Karpas-422 (cell line): Measurements from ENCODE around the gene PSMB7. TPM values are rescaled to one million over a fixed set of nuclear protein-coding genes. Genes with fewer than 3 reads are reported as not detected.

Source experiments
- DNase-seq: peaks from one replicate; pipeline ENCODE4 v3.0.0-alpha.2; 2015
- H2AFZ ChIP-seq: fragments of 200-600 bp; sonication (generic); 2 replicates; pipeline ENCODE4 v1.6.1; 2014; ENCODE audit warnings: antibody characterized with exemption, low read length, mixed read lengths
- H3K27ac ChIP-seq: fragments of 200-600 bp; sonication (generic); 2 replicates; pipeline ENCODE4 v1.5.1; 2014; ENCODE audit warnings: mild to moderate bottlenecking, low read length, moderate library complexity
- H3K27me3 ChIP-seq: fragments of 200-600 bp; sonication (generic); 2 replicates; pipeline ENCODE4 v1.6.1; 2014; ENCODE audit warnings: low read length, mixed read lengths
- H3K36me3 ChIP-seq: fragments of 200-600 bp; sonication (generic); 2 replicates; pipeline ENCODE4 v1.6.1; 2014; ENCODE audit warnings: low read length, mixed read lengths; ENCODE audit not compliant: insufficient read depth
- H3K4me1 ChIP-seq: fragments of 200-600 bp; sonication (generic); 2 replicates; pipeline ENCODE4 v1.6.1; 2014; ENCODE audit warnings: mild to moderate bottlenecking, low read length, mixed read lengths
- H3K4me2 ChIP-seq: fragments of 200-600 bp; sonication (generic); 2 replicates; pipeline ENCODE4 v1.6.1; 2014; ENCODE audit warnings: low read length, low read depth, mild to moderate bottlenecking; ENCODE audit not compliant: poor library complexity, severe bottlenecking
- H3K4me3 ChIP-seq: fragments of 200-600 bp; sonication (generic); 2 replicates; pipeline ENCODE4 v1.5.1; 2014; ENCODE audit warnings: mild to moderate bottlenecking, antibody characterized with exemption, low read length, mixed read lengths
- H3K79me2 ChIP-seq: fragments of 200-600 bp; sonication (generic); 2 replicates; pipeline ENCODE4 v1.6.1; 2014; ENCODE audit warnings: mild to moderate bottlenecking, low read length, mixed read lengths
- H3K9ac ChIP-seq: fragments of 200-600 bp; sonication (generic); 2 replicates; pipeline ENCODE4 v1.6.0; 2014; ENCODE audit warnings: low read length
- H3K9me2 ChIP-seq: fragments of 200-600 bp; sonication (generic), shearing (Covaris generic); replicated peaks from 2 replicates; pipeline ENCODE4 v1.6.0; 2014; ENCODE audit warnings: mild to moderate bottlenecking, low read length, moderate library complexity; ENCODE audit not compliant: insufficient read depth
- H3K9me3 ChIP-seq: fragments of 300-700, 200-600 bp; sonication (generic); 2 replicates; pipeline ENCODE4 v1.6.1; 2014; ENCODE audit warnings: low read length, mixed read lengths
- H4K20me1 ChIP-seq: fragments of 200-600 bp; sonication (generic); 2 replicates; pipeline ENCODE4 v1.6.1; 2014; ENCODE audit warnings: mild to moderate bottlenecking, antibody characterized with exemption, low read length, low read depth; ENCODE audit not compliant: insufficient read depth
- total RNA-seq: library from RNA; depleted of rRNA; stranded (reverse); fragments of >200 nt; shearing (Covaris generic); gene quantifications from 2 replicates; pipeline ENCODE4 v1.2.3, GENCODE V29; 2014; ENCODE audit warnings: low replicate concordance

PSMB7 gene
- total RNA-seq, 1 experiment from 2014 or later = 119 TPM

DNA sequence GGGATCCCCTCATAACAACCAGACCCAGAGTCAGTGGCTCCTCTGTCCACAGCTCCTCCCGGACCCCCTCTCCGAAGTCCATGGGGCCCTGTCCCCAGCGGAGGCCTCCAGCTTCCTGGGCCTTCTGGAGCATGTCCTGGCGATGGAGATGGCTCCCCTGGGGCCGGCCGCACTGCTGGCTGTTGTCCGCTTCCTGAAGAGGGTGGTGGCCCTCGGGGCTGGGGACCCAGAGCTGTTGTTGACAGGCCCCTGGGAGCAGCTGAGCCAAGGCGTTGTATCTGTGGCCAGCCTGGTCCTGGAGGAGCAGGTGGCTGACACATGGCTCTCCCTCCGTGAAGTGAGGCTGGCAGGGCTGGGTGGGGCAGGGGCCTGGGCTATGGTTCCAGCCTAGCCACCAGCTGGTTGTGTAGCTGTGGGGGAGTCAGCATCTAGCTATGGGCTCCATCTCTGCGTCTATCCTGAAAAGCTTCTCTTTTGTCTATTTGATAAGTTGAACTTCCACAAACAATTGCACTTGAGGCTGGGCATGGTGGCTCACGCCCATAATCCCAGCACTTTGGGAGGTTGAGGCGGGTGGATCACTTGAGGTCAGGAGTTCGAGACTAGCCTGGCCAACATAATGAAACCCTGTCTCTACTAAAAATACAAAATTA, 39.7 kb upstream of the PSMB7 start:
- Histone ChIP-seq H3K4me2 (no peak overlapping the region), H3K27me3 (no peaks in the 10 kb centered on the region), H3K4me3 (no peak overlapping the region), H3K9me3 (no peaks in the 10 kb centered on the region), H4K20me1 (no peaks in the 10 kb centered on the region), H3K36me3 (no peaks in the 10 kb centered on the region), H3K4me1 (no peaks in the 10 kb centered on the region), H3K9ac (no peak overlapping the region), H3K79me2 (no peaks in the 10 kb centered on the region), H3K9me2 (no peaks in the 10 kb centered on the region), H3K27ac (no peak overlapping the region), H2AFZ (no peak overlapping the region)
- no peak for DNase-seq

GRCh38 chr9:124454296-124454695, 39.1 kb upstream of the PSMB7 start:
- no peak overlapping the region for H3K4me3 ChIP-seq
- no peaks in the 10 kb centered on the region for H3K9me3 ChIP-seq
- H4K20me1 ChIP-seq = no peaks in the 10 kb centered on the region
- H3K36me3 ChIP-seq = no peaks in the 10 kb centered on the region
- no peak overlapping the region for H3K9ac ChIP-seq
- no peak overlapping the region for H3K27ac ChIP-seq
- no peaks in the 10 kb centered on the region for H3K27me3 ChIP-seq
- H3K79me2 ChIP-seq = no peaks in the 10 kb centered on the region
- DNase-seq = no peak
- H3K4me1 ChIP-seq = no peaks in the 10 kb centered on the region
- H3K9me2 ChIP-seq = no peaks in the 10 kb centered on the region
- no peak overlapping the region for H3K4me2 ChIP-seq
- no peak overlapping the region for H2AFZ ChIP-seq

GRCh38 chr9:124453586-124454191, 38.4 kb upstream of the PSMB7 start:
- DNase-seq = no peak
- H3K9ac ChIP-seq = no peak overlapping the region
- H4K20me1 ChIP-seq = no peaks in the 10 kb centered on the region
- no peaks in the 10 kb centered on the region for H3K27me3 ChIP-seq
- no peaks in the 10 kb centered on the region for H3K9me2 ChIP-seq
- no peaks in the 10 kb centered on the region for H3K36me3 ChIP-seq
- no peak overlapping the region for H2AFZ ChIP-seq
- no peaks in the 10 kb centered on the region for H3K9me3 ChIP-seq
- no peak overlapping the region for H3K27ac ChIP-seq
- H3K4me3 ChIP-seq = no peak overlapping the region
- H3K79me2 ChIP-seq = no peaks in the 10 kb centered on the region
- no peaks in the 10 kb centered on the region for H3K4me1 ChIP-seq
- no peak overlapping the region for H3K4me2 ChIP-seq

DNA sequence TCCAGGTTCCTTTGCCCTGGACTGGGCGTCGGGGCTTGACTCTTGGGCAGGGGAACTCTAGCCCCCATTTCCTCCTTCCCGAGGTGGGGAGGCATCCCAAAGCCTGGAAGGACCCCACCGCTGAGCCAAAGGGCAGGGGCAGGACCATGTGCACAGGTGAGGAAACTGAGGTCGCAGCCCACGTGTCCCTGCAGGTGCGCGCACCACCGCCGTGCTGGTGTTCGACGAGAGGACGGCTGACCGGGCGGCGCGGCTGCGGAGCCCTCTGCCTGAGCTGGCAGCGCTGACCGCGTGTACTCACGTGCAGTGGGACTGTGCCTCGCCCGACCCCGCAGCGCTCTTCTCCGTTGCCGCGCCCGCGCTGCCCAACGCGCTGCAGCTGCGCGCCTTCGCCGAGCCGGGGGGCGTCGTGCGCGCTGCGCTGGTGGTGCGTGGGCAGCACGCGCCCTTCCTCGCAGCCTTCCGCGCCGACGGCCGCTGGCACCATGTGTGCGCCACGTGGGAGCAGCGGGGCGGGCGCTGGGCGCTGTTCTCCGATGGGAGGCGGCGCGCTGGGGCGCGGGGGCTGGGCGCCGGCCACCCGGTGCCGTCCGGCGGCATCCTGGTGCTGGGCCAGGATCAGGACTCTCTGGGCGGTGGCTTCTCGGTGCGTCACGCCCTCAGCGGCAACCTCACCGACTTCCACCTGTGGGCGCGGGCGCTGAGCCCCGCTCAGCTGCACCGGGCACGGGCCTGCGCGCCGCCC, 37.8 kb upstream of the PSMB7 start:
- H3K4me2 ChIP-seq = no peak overlapping the region
- no peaks in the 10 kb centered on the region for H4K20me1 ChIP-seq
- DNase-seq = no peak
- H3K9me2 ChIP-seq = no peaks in the 10 kb centered on the region
- no peaks in the 10 kb centered on the region for H3K27me3 ChIP-seq
- H3K9me3 ChIP-seq = no peaks in the 10 kb centered on the region
- no peaks in the 10 kb centered on the region for H3K79me2 ChIP-seq
- no peaks in the 10 kb centered on the region for H3K4me1 ChIP-seq
- no peak overlapping the region for H3K4me3 ChIP-seq
- no peak overlapping the region for H2AFZ ChIP-seq
- H3K27ac ChIP-seq = no peak overlapping the region
- H3K36me3 ChIP-seq = no peaks in the 10 kb centered on the region
- no peak overlapping the region for H3K9ac ChIP-seq

DNA sequence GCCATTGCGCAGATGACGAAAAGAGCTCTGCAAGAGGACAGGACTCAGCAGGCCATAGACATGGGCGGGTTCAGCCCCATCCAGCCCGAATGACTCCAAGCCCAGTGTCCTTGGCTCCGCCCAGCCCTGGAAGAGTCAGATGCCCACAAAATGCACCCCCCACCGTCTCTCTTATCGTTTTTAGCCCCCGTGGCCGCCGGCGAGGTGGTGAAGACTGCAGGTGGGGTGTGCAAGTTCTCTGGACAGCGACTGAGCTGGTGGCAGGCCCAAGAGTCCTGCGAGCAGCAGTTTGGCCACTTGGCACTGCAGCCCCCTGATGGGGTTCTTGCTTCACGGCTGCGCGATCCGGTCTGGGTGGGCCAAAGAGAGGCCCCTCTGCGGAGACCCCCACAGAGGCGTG, 37.1 kb upstream of the PSMB7 start:
- H3K9me3 ChIP-seq = no peaks in the 10 kb centered on the region
- H3K9me2 ChIP-seq = no peaks in the 10 kb centered on the region
- H3K79me2 ChIP-seq = no peaks in the 10 kb centered on the region
- H3K4me3 ChIP-seq = no peak overlapping the region
- DNase-seq = no peak
- H2AFZ ChIP-seq = no peak overlapping the region
- no peak overlapping the region for H3K4me2 ChIP-seq
- H3K27ac ChIP-seq = no peak overlapping the region
- H3K36me3 ChIP-seq = no peaks in the 10 kb centered on the region
- no peaks in the 10 kb centered on the region for H4K20me1 ChIP-seq
- H3K4me1 ChIP-seq = no peaks in the 10 kb centered on the region
- H3K9ac ChIP-seq = no peak overlapping the region
- H3K27me3 ChIP-seq = no peaks in the 10 kb centered on the region

DNA sequence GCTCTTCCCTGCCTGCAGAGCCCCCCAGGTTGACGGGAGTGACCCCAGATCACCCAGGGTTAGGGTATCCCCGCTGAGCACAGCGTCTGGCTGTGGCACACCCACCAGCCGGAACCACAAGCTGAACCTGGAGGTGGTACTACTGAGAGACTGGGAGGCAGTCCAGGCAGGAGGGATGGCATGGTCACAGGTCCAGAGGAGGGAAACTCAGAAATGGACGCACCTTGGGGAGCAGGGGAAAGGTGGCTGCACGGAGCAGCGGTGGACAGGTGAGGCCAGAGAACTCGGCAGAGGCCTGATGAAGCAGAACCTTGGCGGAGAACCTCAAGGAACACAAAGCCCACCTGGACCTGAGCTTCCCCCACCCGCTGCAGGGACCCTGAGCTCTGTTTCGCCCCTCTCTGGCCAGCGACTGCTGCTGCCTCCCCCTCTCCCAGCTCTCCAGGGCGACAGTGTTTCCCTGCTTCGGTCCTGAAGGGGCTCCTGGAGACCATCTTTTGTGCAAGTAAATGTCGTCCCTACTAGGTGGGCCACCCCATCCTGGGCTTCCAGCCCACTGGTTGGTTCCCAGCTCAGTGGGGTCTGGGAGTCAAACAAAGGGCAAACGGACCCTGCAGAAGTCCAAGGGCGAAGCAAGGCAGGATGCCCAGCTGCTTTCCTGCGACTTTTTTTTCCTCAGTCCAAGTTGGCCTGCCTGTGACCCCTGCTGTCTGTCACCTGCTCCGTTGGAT, 35.9 kb upstream of the PSMB7 start:
- no peak for DNase-seq
- no peaks in the 10 kb centered on the region for H3K36me3 ChIP-seq
- no peak overlapping the region for H3K4me3 ChIP-seq
- H3K79me2 ChIP-seq = no peaks in the 10 kb centered on the region
- H2AFZ ChIP-seq = no peak overlapping the region
- no peaks in the 10 kb centered on the region for H3K4me1 ChIP-seq
- H3K9ac ChIP-seq = no peak overlapping the region
- H3K4me2 ChIP-seq = no peak overlapping the region
- H4K20me1 ChIP-seq = no peaks in the 10 kb centered on the region
- H3K27me3 ChIP-seq = no peaks in the 10 kb centered on the region
- no peaks in the 10 kb centered on the region for H3K9me3 ChIP-seq
- H3K9me2 ChIP-seq = no peaks in the 10 kb centered on the region
- H3K27ac ChIP-seq = no peak overlapping the region

DNA sequence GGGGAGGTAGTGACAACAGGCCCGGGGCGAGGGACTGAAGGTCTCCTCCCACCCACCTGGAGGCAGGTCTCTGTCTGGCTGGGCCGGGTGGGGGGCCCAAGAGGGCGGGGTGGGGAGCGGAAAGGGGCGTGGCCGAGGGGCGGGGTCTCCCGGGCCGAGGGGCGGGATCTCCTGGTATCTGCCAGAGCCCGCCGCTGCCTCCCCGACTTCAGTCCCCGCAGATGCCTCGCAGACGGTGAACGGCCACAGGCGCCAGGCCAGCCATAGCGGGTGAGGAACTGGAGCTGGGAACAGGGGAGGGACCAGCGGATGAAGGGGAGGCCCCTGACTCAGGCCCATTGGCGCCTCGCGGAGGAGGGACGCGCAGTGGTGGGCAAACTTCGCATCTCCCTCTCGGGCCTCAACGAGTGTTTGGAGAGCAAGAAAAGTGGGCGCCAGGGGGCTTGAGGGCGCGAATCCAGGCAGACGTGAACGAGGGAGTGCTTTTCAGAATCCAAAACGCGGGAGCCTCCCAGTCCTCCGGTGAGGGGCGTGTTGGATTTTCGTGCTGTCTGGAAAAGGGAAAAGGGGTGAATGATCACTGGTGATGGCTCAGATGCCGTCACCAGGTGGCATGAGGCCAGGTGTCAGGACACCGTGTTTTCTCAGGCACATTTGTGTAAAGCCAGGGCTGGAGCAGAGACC, 35.1 kb upstream of the PSMB7 start, which contains the start of gene ADGRD2:
Gene ADGRD2, plus strand, starts transcription at position 211 of the 684 bp plus-strand sequence. CDS start 1,216 bp downstream, outside the sequence.
- Histone ChIP-seq H2AFZ (no peak within 1 kb of the TSS), H3K27ac (no peak within 1 kb of the TSS), H3K79me2 (no peaks in the 10 kb centered on the region), H3K4me1 (no peaks in the 10 kb centered on the region), H3K4me3 (no peak within 1 kb of the TSS), H3K27me3 (no peaks in the 10 kb centered on the region), H3K9me2 (no peaks in the 10 kb centered on the region), H3K9ac (no peak within 1 kb of the TSS), H3K4me2 (no peak within 1 kb of the TSS), H4K20me1 (no peaks in the 10 kb centered on the region), H3K9me3 (no peaks in the 10 kb centered on the region), H3K36me3 (no peaks in the 10 kb centered on the region)
- DNase-seq = no peak
